GM19463 (cell line): Measurements from ENCODE around the gene UGT1A7.
"Not testable (repeated sequence)": the region's sequence is repeated elsewhere in the genome, so short reads cannot be mapped to it uniquely, and the experiment has no call there.

Experiments used
- ATAC-seq: cut with Tn5 transposase; IDR thresholded peaks from one replicate; pipeline ENCODE4 v1.9.1; 2021; ENCODE audit warnings: mild to moderate bottlenecking, moderate library complexity; ENCODE audit not compliant: unreplicated experiment

UGT1A7 gene

DNA sequence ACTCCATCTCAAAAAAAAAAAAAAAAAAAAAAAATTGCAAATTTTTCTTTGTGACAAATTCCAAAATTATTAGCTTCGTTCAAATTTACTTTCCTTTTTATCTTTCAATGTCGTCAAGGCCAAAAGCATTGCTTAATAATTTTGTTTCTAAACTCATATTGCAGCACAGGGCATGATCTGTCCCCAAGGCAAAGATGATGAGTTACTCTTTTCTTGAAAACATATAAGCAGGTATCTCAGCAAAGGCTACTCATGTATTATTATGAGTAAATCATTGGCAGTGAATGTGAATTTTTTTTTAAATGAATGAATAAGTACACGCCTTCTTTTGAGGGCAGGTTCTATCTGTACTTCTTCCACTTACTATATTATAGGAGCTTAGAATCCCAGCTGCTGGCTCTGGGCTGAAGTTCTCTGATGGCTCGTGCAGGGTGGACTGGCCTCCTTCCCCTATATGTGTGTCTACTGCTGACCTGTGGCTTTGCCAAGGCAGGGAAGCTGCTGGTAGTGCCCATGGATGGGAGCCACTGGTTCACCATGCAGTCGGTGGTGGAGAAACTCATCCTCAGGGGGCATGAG is at the start of gene UGT1A7:
TSS of gene UGT1A7 (plus strand) at position 381 of the 579 bp plus-strand sequence. CDS start at position 418, 37 bp downstream.
- ATAC-seq, result no peak

DNA sequence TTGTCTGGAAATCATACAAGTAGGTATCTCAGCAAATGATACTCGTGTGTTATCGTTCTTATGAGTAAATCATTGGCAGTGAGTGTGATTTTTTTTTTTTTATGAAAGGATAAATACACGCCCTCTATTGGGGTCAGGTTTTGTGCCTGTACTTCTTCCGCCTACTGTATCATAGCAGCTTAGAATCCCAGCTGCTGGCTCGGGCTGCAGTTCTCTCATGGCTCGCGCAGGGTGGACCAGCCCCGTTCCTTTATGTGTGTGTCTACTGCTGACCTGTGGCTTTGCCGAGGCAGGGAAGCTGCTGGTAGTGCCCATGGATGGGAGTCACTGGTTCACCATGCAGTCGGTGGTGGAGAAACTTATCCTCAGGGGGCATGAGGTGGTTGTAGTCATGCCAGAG is 45.4 kb upstream of the UGT1A7 start, which contains the start of gene UGT1A10:
TSS of gene UGT1A10 (plus strand) at position 143 of the 400 bp plus-strand sequence. CDS start at position 218, 75 bp downstream.
- ATAC-seq, result not testable (repeated sequence)

DNA sequence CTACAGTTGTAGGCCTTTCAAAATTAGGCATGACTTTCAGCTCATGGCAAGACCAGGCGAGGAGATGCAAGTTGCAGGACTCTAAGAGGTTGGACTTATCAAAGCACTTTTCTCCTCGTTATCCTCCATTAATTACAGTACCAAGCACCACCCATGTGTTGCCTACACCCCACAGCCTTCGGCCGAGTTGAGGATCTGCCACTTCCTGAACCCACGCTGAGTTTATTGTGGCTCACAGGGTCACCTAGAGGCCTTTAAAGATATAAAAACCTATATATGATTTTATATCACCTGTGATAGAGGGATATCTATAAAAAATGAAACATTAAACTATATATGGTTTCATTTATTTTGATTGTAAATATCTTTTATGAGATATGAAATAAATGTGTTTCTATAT is 42.9 kb upstream of the UGT1A7 start:
- no peak for ATAC-seq

DNA sequence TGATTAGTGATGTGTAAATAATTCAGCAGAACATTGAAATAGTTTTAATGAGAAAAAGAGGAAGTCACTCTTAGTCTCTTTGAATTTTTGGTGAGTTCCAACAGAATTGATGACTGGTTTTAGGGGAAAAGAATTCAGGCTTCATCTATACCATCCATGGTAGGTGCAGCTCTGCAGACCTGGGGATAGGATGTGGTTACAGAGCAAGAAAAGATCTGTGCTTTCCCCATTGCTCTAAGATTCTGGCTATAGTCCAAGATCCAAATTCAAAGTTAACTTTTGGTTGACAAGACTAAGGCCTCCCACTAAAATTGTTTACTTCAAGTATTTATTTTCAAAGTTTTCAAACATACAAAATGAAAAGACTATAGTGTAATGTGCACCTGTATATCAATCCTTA is 41.8 kb upstream of the UGT1A7 start:
- no peak for ATAC-seq

DNA sequence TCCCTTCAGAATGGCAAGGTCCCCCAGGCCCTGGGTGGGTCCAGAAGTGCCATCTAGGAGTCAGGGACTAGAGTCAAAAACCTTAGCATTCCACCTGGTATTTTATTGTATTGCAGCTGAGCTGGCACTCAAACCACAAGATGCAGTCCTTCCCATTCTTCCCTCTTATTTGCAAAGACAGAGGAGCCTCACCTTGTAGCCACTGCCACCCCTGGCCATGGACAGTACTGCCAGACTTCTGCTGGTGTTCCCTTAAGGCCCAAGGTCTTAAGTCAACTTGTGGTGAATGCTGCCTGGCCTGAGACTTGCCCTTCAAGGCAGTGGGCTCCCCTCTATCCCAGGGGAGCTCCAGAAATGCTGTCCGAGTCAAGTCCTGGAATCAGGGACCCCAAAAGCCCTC is 38.6 kb upstream of the UGT1A7 start:
- no peak for ATAC-seq

DNA sequence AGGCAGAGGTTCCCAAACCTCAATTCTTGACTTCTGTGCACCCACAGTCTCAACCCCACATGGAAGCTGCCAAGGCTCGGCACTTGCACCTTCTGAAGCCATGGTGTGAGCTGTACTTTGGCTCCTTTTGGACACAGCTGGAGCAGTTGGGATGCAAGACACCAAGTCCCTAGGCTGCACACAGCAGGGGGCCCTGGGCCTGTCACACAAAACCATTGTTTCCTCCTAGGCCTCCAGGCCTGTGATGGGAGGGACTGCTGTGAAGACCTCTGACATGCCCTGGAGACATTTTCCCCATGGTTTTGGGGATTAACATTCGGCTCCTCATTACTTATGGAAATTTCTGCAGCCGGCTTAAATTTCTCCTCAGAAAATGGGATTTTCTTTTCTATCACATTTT is 35.7 kb upstream of the UGT1A7 start:
- not testable (repeated sequence) for ATAC-seq

DNA sequence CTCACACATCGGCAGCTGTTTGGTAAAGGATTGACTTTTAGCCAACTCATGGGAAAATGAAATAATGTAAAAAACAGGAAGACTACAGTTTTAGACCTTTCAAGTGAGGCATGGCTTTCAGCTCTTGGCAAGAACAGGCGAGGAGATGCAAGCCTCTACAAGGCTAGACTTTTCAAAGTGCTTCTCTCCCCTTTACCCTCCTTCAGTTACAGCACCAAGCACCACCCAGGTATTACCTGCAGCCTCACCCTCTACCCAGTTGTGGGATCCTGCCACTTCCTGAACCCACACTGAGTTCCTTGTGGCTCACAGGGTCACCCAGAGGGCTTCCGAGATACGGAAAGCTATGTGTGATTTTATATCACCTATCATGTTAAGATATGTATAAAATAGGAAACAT is 30.7 kb upstream of the UGT1A7 start:
- ATAC-seq, result no peak

DNA sequence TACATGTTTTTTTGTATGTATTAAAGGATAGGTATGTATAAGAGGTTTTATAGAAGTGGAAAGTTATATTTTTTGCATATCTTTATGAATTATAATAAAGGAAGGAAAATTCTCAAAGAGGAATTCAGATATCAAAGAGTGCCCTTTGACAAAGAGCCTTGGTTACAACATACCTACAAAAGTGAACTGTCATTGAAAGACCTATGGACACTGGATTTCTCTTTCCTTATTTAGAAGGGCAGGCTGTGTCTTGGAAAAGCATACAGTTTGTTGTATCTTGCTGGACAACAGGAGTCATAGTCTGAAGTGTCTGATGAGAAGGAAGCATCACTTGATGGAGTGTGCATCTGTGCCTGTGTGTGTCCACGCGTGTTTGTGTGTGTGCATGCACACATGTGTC is 30.3 kb upstream of the UGT1A7 start:
- ATAC-seq, result no peak

DNA sequence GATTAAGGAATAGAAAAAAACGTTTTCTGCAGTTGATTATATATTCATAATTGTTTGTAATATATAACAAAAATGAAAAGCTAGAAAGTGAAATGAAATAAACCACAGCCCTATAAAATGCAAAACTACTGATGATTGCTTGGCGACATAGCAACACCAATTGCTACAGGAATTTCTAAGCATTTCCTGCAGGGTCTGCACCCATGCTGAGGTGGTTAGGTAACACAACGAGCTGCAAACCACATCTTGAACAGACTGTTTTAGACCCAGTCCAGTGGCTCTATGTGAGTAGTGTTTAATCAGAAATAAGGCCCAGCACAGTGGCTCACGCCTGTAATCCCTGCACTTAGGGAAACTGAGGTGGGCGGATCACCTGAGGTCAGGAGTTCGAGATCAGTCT is 27.2 kb upstream of the UGT1A7 start:
- no peak for ATAC-seq

DNA sequence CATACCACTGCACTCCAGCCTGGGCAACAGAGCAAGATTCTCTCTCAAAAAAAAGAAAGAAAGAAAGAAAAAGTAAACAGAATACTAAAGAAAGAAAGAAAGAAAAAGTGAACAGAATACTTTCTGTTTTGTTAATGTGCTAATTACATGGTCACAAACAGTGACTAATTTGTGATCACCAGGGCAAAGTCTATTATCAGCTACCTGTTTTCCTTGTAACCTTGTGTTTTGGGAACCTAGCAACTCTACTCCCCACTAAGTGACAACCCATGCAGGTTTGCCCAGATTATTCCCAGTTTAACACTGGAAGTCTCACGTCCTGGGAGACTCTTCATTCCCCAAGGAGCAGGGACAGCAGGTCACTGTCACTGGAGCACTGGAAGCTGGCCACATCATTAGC is 26.7 kb upstream of the UGT1A7 start:
- no peak for ATAC-seq

DNA sequence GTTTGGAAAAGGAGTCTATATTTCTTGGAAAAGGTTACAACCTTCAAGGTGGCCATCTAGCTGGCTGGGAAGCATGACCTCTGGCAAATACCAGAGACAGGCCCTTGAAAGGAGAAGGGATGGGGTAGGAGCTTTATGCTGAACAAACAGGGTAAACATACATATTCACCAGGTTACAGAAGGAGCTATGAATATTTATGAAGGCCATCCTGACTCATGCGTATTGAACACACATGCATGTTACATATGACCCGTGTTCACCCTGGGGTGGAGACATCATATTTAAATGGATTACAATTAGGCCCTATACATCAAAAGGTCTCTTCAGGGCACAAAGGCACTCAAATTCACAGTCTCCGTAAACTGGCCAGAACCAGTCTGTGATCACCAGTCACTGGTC is 25.8 kb upstream of the UGT1A7 start:
- not testable (repeated sequence) for ATAC-seq

DNA sequence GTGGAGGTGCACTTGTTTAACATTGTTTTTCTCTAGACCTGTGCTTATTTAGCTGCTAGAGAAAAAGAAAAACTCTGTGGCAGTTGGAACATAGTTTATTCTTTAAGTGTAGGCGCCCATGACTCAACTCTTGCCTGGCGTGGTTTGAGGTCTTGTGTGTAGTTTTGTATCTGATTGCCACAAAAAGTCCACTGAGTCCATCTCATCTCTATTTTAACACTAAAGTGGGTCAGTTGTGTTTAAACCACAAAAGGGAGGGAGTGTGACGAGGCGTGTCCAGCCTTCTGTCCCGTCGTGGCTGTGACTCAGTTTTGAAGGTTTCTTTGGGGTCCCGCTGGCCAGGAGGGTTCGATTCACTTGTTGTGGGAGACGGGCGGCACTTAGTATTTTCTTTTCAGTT is 25.3 kb upstream of the UGT1A7 start:
- ATAC-seq, result no peak

DNA sequence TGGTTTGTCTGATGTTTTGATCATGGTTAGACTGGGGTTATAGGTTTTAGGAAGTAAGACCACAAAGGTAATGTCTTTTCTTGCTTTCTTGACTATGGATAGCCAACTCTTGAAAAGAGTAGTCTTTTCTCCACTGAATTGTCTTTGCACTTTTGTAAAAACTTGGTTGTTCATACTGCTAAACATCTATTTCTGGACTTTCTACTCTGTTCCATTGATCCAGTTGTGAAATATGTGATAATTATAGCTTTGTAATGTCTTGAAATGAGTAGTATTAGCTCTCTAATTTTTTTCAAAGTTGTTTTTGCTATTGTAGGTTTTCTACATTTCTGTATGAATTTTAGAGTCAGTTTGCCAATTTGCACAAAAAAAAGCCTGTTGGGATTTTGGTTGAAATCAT is 23.1 kb upstream of the UGT1A7 start:
- ATAC-seq, result no peak

DNA sequence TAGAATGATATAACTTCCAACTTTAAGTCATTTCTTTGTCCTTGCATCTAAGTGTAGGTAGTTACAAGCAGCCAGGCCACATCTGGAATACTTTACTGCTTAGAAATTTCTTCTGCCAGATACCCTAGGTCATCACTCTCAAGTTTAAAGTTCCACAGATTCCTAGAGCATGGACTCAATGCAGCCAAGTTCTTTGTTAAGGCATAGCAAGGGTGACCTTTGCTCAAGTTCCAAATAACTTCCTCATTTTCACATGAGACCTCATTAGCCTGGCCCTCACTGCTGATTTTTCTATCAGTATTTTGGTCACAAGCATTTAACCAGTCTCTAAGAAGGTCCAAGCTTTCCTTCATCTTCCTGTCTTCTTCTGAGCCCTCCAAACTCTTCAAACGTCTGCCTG is 17.8 kb upstream of the UGT1A7 start:
- no peak for ATAC-seq

DNA sequence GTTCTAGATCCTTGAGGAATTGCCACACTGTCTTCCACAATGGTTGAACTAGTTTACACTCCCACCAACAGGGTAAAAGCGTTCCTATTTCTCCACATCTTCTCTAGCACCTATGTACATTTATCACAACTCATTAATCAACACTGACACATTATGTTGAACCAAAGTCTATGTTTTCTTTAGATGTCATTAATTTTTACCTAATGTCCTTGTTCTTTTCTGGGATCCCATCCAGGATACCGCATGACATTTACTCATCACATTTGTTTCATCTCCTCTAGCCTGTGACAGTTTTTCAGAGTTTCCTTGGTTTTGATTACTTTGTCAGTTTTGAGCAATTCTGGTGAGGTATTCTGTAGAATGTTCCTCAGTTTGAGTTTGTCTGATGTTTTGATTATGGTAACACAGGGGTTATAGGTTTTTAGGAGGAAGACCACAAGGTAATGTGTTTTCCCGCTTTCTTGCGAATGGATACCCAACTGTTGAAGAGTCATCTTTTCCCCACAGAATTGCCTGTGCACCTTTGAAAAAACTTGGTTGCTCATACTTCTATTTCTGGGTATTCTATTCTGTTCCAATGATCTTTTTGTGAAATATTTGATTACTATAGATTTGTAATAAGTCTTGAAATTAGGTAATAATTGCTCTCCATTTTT is 13.0 kb upstream of the UGT1A7 start:
- no peak for ATAC-seq

DNA sequence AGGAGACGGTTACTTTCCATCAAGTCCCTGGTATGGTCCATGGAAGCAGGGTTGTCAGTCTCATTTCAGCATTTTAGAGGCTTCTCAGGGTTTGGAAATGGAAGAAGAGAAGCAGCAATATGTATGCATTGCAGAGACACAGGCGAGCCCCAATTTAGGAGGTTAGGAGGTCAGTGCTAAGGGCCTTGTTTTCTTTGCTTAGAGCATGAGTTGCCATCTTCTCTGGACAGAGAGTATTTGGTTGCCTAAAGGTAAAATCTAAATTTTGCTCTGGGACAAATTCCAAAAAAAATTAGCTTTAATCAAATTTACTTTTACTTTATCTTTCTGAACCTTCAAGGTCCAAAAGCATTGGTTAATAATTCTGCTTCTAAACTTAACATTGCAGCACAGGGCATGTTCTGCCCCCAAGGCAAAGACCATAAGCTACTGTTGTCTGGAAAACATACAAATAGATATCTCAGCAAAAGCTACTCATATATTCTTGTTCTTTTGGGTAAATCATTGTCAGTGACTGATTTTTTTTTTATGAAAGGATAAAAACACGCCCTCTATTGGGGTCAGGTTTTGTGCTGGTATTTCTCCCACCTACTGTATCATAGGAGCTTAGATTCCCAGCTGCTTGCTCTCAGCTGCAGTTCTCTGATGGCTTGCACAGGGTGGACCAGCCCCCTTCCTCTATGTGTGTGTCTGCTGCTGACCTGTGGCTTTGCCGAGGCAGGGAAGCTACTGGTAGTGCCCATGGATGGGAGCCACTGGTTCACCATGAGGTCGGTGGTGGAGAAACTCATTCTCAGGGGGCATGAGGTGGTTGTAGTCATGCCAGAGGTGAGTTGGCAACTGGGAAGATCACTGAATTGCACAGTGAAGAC is 10.2 kb upstream of the UGT1A7 start, which contains the start of gene UGT1A9:
TSS of gene UGT1A9 (plus strand) at position 609 of the 872 bp plus-strand sequence. CDS start at position 646, 37 bp downstream.
- no peak for ATAC-seq

DNA sequence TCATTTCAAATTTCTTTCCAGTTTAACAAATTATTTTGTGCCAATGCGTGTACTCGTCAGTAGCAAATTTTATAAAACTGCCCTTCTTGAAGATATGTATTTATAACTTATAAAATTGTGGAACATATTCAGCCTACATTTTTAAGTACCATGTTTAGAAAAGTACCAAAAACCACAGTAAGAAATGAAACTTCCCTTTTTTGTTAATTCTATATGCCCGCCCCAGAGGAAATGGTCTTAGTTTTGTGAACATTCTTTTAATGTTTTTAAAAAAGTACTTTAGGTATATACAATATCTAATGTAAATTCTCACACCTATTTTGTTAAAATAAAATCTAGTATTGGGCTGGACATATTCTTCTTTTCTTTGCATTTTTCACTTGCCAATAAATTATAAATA is 8.8 kb upstream of the UGT1A7 start:
- ATAC-seq, result no peak

DNA sequence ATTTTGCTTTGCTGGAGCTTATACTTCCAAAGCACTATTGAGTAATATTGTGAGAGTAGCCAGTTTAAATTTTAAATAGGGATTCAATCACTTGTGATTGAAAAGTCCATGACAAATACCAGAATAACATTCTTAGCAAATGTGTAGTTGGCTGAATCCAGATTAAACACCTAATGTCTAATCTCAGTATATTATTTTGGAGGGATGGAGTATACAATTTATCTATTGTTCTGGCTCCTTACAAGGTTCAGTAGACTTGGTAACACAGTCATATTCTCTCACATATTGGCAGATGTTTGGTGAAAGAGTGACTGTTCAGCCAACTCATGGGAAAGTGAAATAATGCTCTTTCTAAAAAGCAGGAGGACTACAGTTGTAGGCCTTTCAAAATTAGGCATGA is 7.8 kb upstream of the UGT1A7 start:
- no peak for ATAC-seq

DNA sequence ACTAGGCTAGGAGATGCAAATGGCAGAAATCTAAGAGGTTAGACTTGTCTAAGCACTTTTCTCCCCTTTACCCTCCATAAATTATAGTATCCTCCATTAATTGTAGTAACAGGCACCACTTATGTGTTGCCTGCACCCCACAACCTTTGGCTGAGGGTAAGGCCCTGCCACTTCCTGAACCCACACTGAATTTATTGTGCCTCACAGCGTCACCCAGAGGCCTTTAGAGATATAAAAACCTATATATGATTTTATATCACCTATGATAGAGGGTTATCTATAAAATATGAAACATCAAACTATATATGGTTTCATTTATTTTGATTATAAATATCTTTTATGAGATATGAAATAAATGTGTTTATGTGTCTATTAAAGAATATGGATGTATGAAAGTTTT is 7.4 kb upstream of the UGT1A7 start:
- ATAC-seq, result no peak

DNA sequence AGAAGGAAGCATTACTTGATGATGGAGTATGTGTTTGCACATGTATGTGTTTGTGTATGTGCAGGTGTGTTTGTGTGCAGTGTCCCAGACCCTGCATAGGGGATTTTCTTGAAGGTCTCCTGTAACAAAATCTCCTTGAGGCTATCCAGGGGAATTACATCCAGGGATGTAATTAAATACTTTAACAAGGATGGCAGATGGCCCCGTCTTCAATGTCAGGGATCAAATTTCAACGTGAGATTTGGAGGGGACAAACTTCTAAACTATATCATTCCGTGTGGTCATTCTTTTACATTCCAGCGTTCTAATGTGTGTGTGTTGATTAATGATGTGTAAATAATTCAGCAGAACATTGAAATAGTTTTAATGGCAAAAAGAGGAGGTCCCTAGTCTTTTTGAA is 6.7 kb upstream of the UGT1A7 start:
- ATAC-seq, result no peak

DNA sequence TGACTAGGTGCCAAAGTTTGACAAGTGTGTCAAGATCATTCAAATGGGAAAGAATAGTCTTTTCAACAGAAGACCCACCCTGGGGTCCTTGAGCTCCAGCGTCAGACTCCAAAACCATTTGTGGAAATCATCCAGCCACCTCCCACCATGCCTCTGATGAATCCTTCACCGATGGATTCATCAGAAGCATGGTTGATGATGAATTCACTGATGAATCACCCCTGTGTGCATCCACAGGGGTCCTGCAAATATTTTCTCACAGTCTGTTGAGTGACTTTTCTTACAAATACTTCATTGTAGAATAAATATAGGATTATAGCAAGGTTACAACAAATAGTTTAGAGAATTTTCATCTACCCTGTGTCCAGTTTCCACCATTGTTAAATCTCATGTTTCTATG is 5.7 kb upstream of the UGT1A7 start:
- ATAC-seq, result no peak

DNA sequence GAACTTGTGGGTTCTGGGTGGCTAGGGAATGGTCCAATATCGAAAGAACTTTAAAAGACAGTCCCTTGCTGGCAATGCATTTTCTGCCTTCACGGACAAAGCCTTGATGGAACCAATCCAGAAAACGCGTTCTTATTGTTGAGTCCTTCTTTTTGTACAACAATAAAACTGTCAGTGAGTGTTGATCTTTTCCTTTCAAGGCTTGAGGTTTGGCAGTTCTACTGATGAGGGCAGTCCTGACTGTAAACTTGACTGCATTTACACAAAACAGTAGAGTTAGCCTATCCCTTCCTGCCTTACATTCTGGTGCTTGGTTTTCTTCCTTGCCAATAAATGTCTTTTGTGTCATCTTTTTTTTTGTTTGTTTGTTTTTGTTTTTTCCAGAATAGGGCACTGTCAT is 2.5 kb upstream of the UGT1A7 start:
- no peak for ATAC-seq
